Spleen (tissue), 11 donors: ENCODE measurements around the gene ZNF500. TPM values are rescaled to one million over a fixed set of nuclear protein-coding genes. Genes with fewer than 3 reads are reported as not detected.

Source experiments
- DNase-seq: peaks from one replicate; pipeline ENCODE4 v3.0.0-alpha.2; 2020
- H3K27ac ChIP-seq, 8 donors: fragments of 200-600 bp; sonication (generic) in 7 of 8; 1 replicate in 4 of 8; 2 replicates in 4 of 8; pipeline versions ENCODE4 v1.5.0 to v1.8.0; 2016 to 2021; ENCODE audit warnings: inconsistent platforms in 4 of 8, mild to moderate bottlenecking in 4 of 8, moderate library complexity in 1 of 8
- H3K27me3 ChIP-seq, 7 donors: fragments of 200-600 bp; sonication (generic) in 6 of 7; replicated peaks in 1 of 7; 1 replicate in 4 of 7; 2 replicates in 3 of 7; pipeline versions ENCODE4 v1.5.0 to v1.8.0; 2016 to 2021; ENCODE audit warnings: inconsistent platforms in 3 of 7, mild to moderate bottlenecking in 1 of 7
- H3K36me3 ChIP-seq, 6 donors: fragments of 200-600 bp; sonication (generic) in 5 of 6; 1 replicate in 4 of 6; 2 replicates in 2 of 6; pipeline versions ENCODE4 v1.5.0 to v1.8.0; 2016 to 2021; ENCODE audit warnings: inconsistent platforms in 2 of 6
- H3K4me1 ChIP-seq, 6 donors: fragments of 200-600 bp; sonication (generic) in 5 of 6; 1 replicate in 3 of 6; 2 replicates in 3 of 6; pipeline versions ENCODE4 v1.5.0 to v1.8.0; 2016 to 2021; ENCODE audit warnings: inconsistent platforms in 3 of 6
- H3K4me3 ChIP-seq, 8 donors: fragments of 200-600 bp; sonication (generic) in 7 of 8; 1 replicate in 4 of 8; 2 replicates in 4 of 8; pipeline versions ENCODE4 v1.5.0 to v1.8.0; 2016 to 2021; ENCODE audit warnings: inconsistent platforms in 4 of 8, mild to moderate bottlenecking in 4 of 8, moderate library complexity in 2 of 8
- H3K9me3 ChIP-seq, 8 donors: fragments of 200-600 bp; sonication (generic) in 7 of 8; 1 replicate in 4 of 8; 2 replicates in 4 of 8; pipeline versions ENCODE4 v1.5.0 to v1.8.0; 2016 to 2021; ENCODE audit warnings: inconsistent platforms in 4 of 8
- CTCF ChIP-seq, 11 experiments: fragments of 200-600 bp in 7 of 11; fragments of 450-650 bp in 4 of 11; sonication (generic) in 4 of 11; IDR thresholded peaks in 8 of 11; conservative IDR thresholded peaks in 3 of 11; 1 replicate in 7 of 11; 2 replicates in 4 of 11; pipeline versions ENCODE4 v1.4.0 to v1.8.0; 2016 to 2021; ENCODE audit warnings: antibody characterized with exemption in 11 of 11, inconsistent platforms in 4 of 11, mild to moderate bottlenecking in 1 of 11
- POLR2A ChIP-seq, 3 donors: fragments of 450-650 bp; IDR thresholded peaks; one replicate each; pipeline ENCODE4 v1.5.1; 2017; ENCODE audit warnings: antibody characterized with exemption in 3 of 3, mild to moderate bottlenecking in 1 of 3
- POLR2AphosphoS5 ChIP-seq, 3 donors: sonication (generic); formaldehyde crosslinking; IDR thresholded peaks; one replicate each; pipeline ENCODE4 v1.5.1; 2017; ENCODE audit warnings: antibody characterized with exemption in 3 of 3
- WGBS, 5 donors: extraction: QIAGEN DNeasy Blood & Tissue Kit in 3 of 5; methylation state at CpG; one replicate each; pipeline versions ENCODE4 v1.1.5 to v1.1.7; 2013 to 2018; 5-methylcytosine and 5-hydroxymethylcytosine counted together
- intact Hi-C: fragments of 100-400 bp; cut with DNase I; formaldehyde crosslinking; loops from one replicate; pipeline ENCODE4 v1.15.0; 2023; ENCODE audit warnings: low total_unique reads
- polyA plus RNA-seq, 3 donors: library from polyadenylated mRNA; stranded (reverse); fragments of 200-250 nt; gene quantifications; one replicate each; pipeline ENCODE4 v1.2.1, GENCODE V29; 2013
- total RNA-seq, 7 donors: library from RNA; depleted of rRNA in 3 of 7; stranded (reverse); fragments of >200 nt in 3 of 7; fragmentation: NEBNext Ultra II Directional in 4 of 7; extraction: Animal tissue kit (Norgen Biotek cat#: 25700) in 4 of 7; gene quantifications; one replicate each; pipeline versions ENCODE4 v1.1.0 to v1.2.1, GENCODE V29; 2016 to 2021
- donor health status: healthy with polysubstance abuse.
- donor health status: DM: no; HTN: no; CAD: no; lungs with moderate emphysema.
- donor health status: DM: no; HTN: no; CAD: no.
- donor health status: Bipolar disorder and iron deficiency.
- donor health status: healthy.
- donor health status: DM: no; HTN: no; CAD: no.
- donor health status: DM: yes; HTN: yes; CAD: no.

ZNF500 gene
- total and polyA plus RNA-seq, 10 donors = 2.5 to 32.3 (median 19.0) TPM

GRCh38 chr16:4771646-4772045 is 4.7 kb upstream of the ZNF500 start:
- intact Hi-C loops = no loop called here
- peaks cover 10 to 25% (median 19%) of the 10 kb centered on the region in 6 donors for H3K4me1 ChIP-seq
- no peaks in the 10 kb centered on the region for H3K9me3 ChIP-seq
- H3K4me3 ChIP-seq = no peak overlapping the region
- WGBS, 5 donors = 54 to 82% (median 68%) methylated on average over 3 of the region's 3 CpGs
- no peaks in the 10 kb centered on the region for H3K36me3 ChIP-seq
- DNase-seq = no peak
- no peak overlapping the region for H3K27ac ChIP-seq
- TF ChIP-seq POLR2A (IDR thresholded peaks at IDR 0.05) (no peak), CTCF (IDR thresholded peaks at IDR 0.05 in 8 of 11, conservative IDR thresholded peaks at IDR 0.05 in 3 of 11) (no peak), POLR2AphosphoS5 (IDR thresholded peaks at IDR 0.05) (no peak)
- H3K27me3 ChIP-seq = no peaks in the 10 kb centered on the region

GRCh38 chr16:4769306-4769638 is 2.3 kb upstream of the ZNF500 start:
- Histone ChIP-seq H3K4me3 (peak overlapping the region in 7 of 8 donors; percentile 48 to 97 (median 85)), H3K27me3 (no peaks in the 10 kb centered on the region), H3K9me3 (no peaks in the 10 kb centered on the region), H3K27ac (peak overlapping the region in 7 of 8 donors; percentile 68 to 95 (median 90)), H3K4me1 (peaks cover 24 to 47% (median 40%) of the 10 kb centered on the region in 6 donors), H3K36me3 (peaks cover 0 to 12% (median under 1%) of the 10 kb centered on the region in 6 donors)
- DNase-seq = no peak
- TF ChIP-seq POLR2AphosphoS5 (IDR thresholded peaks at IDR 0.05) = no peak
- TF ChIP-seq CTCF (IDR thresholded peaks at IDR 0.05 in 8 of 11, conservative IDR thresholded peaks at IDR 0.05 in 3 of 11) = no peak
- no peak for TF ChIP-seq POLR2A (IDR thresholded peaks at IDR 0.05)
- intact Hi-C loops = loop anchor here (5.0 kb wide), 1 partner anchor 33 kb away; the partner anchor contains the start of gene ROGDI
- 61 to 72% (median 68%) methylated on average over 7 of the region's 7 CpGs for WGBS, 5 donors

GRCh38 chr16:4768549-4769305 is 1.8 kb upstream of the ZNF500 start:
- 4 to 8% (median 5%) methylated on average over 35 to 48 of the region's 48 CpGs for WGBS, 5 donors
- H3K4me3 ChIP-seq = peak overlapping the region; percentile 36 to 97 (median 74)
- peak; percentile 96 for DNase-seq
- peaks cover 24 to 52% (median 45%) of the 10 kb centered on the region in 6 donors for H3K4me1 ChIP-seq
- intact Hi-C loops = loop anchor here (5.0 kb wide), 1 partner anchor 34 kb away; the partner anchor contains the start of gene ROGDI
- peak overlapping the region; percentile 53 to 95 (median 88) for H3K27ac ChIP-seq
- H3K9me3 ChIP-seq = no peaks in the 10 kb centered on the region
- TF ChIP-seq POLR2A (IDR thresholded peaks at IDR 0.05) = peak in 1 of 3 donors; percentile 54
- peak in 1 of 11 experiments; percentile 25 for TF ChIP-seq CTCF (IDR thresholded peaks at IDR 0.05 in 8 of 11, conservative IDR thresholded peaks at IDR 0.05 in 3 of 11)
- peak; percentile 90 to 93 (median 92) for TF ChIP-seq POLR2AphosphoS5 (IDR thresholded peaks at IDR 0.05)
- peaks cover 0 to 18% (median 5%) of the 10 kb centered on the region in 6 donors for H3K36me3 ChIP-seq
- no peaks in the 10 kb centered on the region for H3K27me3 ChIP-seq

- H3K9me3 ChIP-seq = no peaks in the 10 kb centered on the region
- WGBS, 5 donors = 41 to 50% (median 47%) methylated on average over 17 of the region's 17 CpGs
- H3K27me3 ChIP-seq = no peaks in the 10 kb centered on the region
- intact Hi-C loops = loop anchor here (5.0 kb wide), 1 partner anchor 34 kb away; the partner anchor contains the start of gene ROGDI
- peak overlapping the region; percentile 36 to 99 (median 89) for H3K4me3 ChIP-seq
- TF ChIP-seq CTCF (IDR thresholded peaks at IDR 0.05 in 8 of 11, conservative IDR thresholded peaks at IDR 0.05 in 3 of 11) = no peak
- TF ChIP-seq POLR2A (IDR thresholded peaks at IDR 0.05) = no peak
- no peak for TF ChIP-seq POLR2AphosphoS5 (IDR thresholded peaks at IDR 0.05)
- H3K4me1 ChIP-seq = peaks cover 24 to 59% (median 49%) of the 10 kb centered on the region in 6 donors
- H3K36me3 ChIP-seq = peaks cover 0 to 25% (median 11%) of the 10 kb centered on the region in 6 donors
- no peak for DNase-seq
- H3K27ac ChIP-seq = peak overlapping the region; percentile 53 to 95 (median 88)
Measured at GRCh38 chr16:4767872-4768548, 1.0 kb upstream of the ZNF500 start.
